ENCODE results near the gene ART4.

GRCh38 chr12:14842315-14842714, 1.0 kb downstream of the ART4 start:
- TF ChIP-seq SNAI2 (CRISPR knock-in tag; IDR thresholded peaks at IDR 0.05) (no peak), RARB (CRISPR knock-in tag; IDR thresholded peaks at IDR 0.05) (no peak), ZFP30 (CRISPR knock-in tag; IDR thresholded peaks at IDR 0.05) (no peak), ZC3H10 (CRISPR knock-in tag; IDR thresholded peaks at IDR 0.05) (no peak)

All from SK-N-SH treated with all-trans-retinoic acid at 6 μM for 48 hours (cell line).